Measurements from ENCODE around the gene WNT7A.
"Not testable (repeated sequence)": the region's sequence is repeated elsewhere in the genome, so short reads cannot be mapped to it uniquely, and the experiment has no call there.

Gene WNT7A

DNA sequence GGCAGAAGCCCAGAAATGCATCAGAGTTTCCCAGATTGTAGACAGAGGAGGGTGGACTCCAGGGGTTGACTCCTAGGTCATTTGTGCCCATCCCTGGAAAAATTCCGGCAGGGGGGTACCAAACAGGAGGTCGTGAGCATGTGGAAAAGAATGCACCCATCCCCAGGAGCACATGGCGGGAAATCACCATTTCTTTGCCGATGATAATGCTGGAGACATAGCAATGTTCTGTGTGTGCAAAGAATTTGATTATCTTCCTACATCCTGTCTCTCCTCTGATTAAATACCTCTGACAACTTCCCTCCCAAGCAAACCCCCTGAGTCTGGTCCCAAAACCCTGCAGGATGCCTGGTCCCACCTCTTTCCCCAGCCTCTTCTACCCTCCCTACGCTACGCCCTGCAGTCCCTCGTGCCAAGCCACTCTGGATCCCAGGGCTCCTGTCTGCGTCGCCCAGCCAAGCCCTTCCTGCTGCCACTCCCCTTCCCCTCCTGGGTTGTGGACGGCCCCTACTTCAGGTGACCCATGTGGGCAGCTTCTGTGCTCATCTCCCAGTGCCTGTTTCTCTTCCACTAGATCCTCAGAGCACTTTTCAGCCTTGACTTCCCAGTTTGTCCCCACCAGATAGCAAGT lies 15.8 kb downstream of the WNT7A start:
- Histone ChIP-seq H3K4me3 (ENCODE audit: insufficient read length, low read depth) (no peak overlapping the region), H3K9ac (ENCODE audit: insufficient read length, low read depth) (no peak overlapping the region), H3K36me3 (ENCODE audit: insufficient read depth, insufficient read length, low read length) (no peaks in the 10 kb centered on the region), H3K9me3 (ENCODE audit: insufficient read depth, low read length) (no peaks in the 10 kb centered on the region), H3K4me1 (ENCODE audit: insufficient read depth, insufficient read length) (no peaks in the 10 kb centered on the region), H3K27me3 (ENCODE audit: insufficient read depth, insufficient read length) (peaks cover 11% of the 10 kb centered on the region)
- TF ChIP-seq ZNF274 (IDR thresholded peaks at IDR 0.05; ENCODE audit: low read depth, low read length) (no peak), SUZ12 (IDR thresholded peaks at IDR 0.05; ENCODE audit: extremely low read depth, insufficient read depth, insufficient read length) (no peak), YY1 (IDR thresholded peaks at IDR 0.05; ENCODE audit: insufficient read depth, insufficient read length) (no peak)
- DNase-seq (ENCODE audit: low read depth, low spot score): no peak

DNA sequence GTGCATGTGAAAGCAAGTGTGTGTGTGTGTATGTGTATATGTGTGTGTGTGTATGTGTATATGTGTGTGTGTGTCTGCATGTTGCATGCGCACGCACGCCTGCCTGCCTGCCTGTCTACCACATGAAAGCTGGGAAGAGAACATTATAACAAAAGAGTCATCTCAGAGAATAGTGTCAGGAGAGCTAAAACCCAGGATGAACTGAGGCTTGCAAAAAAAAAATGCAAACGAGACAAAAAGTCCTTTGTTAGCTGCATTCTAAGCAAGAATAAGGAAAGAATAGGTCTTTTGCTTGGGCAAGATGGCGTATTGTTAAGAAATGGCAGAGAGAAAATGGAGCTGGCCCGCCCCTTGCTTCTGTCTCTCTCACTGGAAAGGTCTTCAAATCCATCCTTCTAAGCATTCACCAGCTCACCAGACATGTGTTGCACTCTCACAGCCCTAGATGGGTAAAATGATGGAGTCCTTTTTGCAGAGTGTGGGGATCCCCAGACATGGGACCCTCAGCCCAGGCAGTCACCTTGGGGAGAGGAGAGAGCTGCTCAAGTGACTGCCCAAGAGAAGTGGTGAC lies 16.4 kb downstream of the WNT7A start:
- TF ChIP-seq SUZ12 (IDR thresholded peaks at IDR 0.05; ENCODE audit: extremely low read depth, insufficient read depth, insufficient read length) (no peak), YY1 (IDR thresholded peaks at IDR 0.05; ENCODE audit: insufficient read depth, insufficient read length) (no peak), ZNF274 (IDR thresholded peaks at IDR 0.05; ENCODE audit: low read depth, low read length) (no peak)
- H3K4me3 ChIP-seq (ENCODE audit: insufficient read length, low read depth): no peak overlapping the region
- no peaks in the 10 kb centered on the region for H3K9me3 ChIP-seq (ENCODE audit: insufficient read depth, low read length)
- H3K36me3 ChIP-seq (ENCODE audit: insufficient read depth, insufficient read length, low read length): no peaks in the 10 kb centered on the region
- H3K9ac ChIP-seq (ENCODE audit: insufficient read length, low read depth): no peak overlapping the region
- DNase-seq (ENCODE audit: low read depth, low spot score): no peak
- H3K27me3 ChIP-seq (ENCODE audit: insufficient read depth, insufficient read length): peaks cover 8% of the 10 kb centered on the region
- no peaks in the 10 kb centered on the region for H3K4me1 ChIP-seq (ENCODE audit: insufficient read depth, insufficient read length)

GRCh38 chr3:13861461-13861860 lies 18.4 kb downstream of the WNT7A start:
- no peak overlapping the region for H3K9ac ChIP-seq (ENCODE audit: insufficient read length, low read depth)
- H3K4me1 ChIP-seq (ENCODE audit: insufficient read depth, insufficient read length): no peaks in the 10 kb centered on the region
- no peaks in the 10 kb centered on the region for H3K36me3 ChIP-seq (ENCODE audit: insufficient read depth, insufficient read length, low read length)
- TF ChIP-seq YY1 (IDR thresholded peaks at IDR 0.05; ENCODE audit: insufficient read depth, insufficient read length) (no peak), SUZ12 (IDR thresholded peaks at IDR 0.05; ENCODE audit: extremely low read depth, insufficient read depth, insufficient read length) (no peak), ZNF274 (IDR thresholded peaks at IDR 0.05; ENCODE audit: low read depth, low read length) (no peak)
- no peak overlapping the region for H3K4me3 ChIP-seq (ENCODE audit: insufficient read length, low read depth)
- H3K27me3 ChIP-seq (ENCODE audit: insufficient read depth, insufficient read length): no peaks in the 10 kb centered on the region
- no peak for DNase-seq (ENCODE audit: low read depth, low spot score)
- no peaks in the 10 kb centered on the region for H3K9me3 ChIP-seq (ENCODE audit: insufficient read depth, low read length)

DNA sequence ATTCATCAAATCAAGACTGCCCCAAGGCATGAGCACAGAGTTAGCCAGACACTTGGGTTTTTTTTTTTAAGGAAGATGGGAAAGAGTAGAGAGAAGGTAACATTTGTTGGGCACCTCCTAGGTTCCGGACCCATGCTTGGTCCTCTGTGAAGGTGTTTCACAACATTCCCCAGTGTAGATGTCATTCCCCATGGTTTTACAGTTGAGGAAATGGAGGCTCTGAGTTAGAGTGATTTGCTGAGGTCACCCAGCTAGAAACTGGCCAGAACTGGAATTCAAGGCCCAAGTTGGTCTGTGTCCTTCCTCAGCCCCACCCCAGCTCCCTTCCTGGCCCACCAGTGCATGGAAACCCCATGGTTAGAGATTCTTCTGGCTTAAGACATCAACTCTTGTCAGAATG lies 19.9 kb downstream of the WNT7A start:
- Histone ChIP-seq H3K36me3 (ENCODE audit: insufficient read depth, insufficient read length, low read length) (no peaks in the 10 kb centered on the region), H3K4me1 (ENCODE audit: insufficient read depth, insufficient read length) (no peaks in the 10 kb centered on the region), H3K4me3 (ENCODE audit: insufficient read length, low read depth) (no peak overlapping the region), H3K27me3 (ENCODE audit: insufficient read depth, insufficient read length) (no peaks in the 10 kb centered on the region), H3K9me3 (ENCODE audit: insufficient read depth, low read length) (no peaks in the 10 kb centered on the region), H3K9ac (ENCODE audit: insufficient read length, low read depth) (no peak overlapping the region)
- DNase-seq (ENCODE audit: low read depth, low spot score): no peak
- TF ChIP-seq YY1 (IDR thresholded peaks at IDR 0.05; ENCODE audit: insufficient read depth, insufficient read length) (no peak), ZNF274 (IDR thresholded peaks at IDR 0.05; ENCODE audit: low read depth, low read length) (no peak), SUZ12 (IDR thresholded peaks at IDR 0.05; ENCODE audit: extremely low read depth, insufficient read depth, insufficient read length) (no peak)

DNA sequence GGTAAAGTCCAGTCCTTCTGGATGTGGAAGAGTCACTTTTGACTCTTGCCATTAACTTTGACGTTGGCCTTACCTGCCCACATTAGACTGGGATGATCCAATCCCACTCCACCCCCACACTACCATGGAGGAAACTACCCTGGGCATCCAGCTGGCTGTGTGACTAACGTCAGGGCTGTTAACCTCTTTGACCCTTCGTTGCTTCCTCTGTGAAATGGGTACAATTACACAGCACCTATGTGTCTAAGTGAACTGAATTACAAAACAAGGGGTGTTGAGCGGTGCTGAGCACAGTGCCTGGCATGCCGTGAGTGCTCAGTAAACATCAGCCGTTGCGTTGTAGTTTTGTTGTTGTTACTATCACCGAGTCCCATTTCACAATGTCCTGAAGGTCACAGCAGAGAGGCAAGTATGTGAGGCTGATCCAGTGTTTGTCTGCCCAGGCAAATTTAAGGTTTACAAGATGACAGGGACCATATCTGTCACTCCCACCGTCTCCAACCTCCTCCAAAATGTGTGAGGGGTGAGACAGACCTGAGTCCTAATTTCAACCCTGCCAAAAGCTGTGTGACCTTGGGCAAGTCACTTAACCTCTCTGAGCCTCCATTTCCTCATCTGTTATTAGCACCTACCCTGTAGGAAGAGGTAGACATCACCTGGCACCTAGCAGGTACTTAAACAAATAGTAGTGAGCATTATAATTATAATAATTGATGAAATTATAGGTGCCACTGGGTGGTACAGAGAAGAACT lies 20.9 kb downstream of the WNT7A start:
- TF ChIP-seq SUZ12 (IDR thresholded peaks at IDR 0.05; ENCODE audit: extremely low read depth, insufficient read depth, insufficient read length) (no peak), YY1 (IDR thresholded peaks at IDR 0.05; ENCODE audit: insufficient read depth, insufficient read length) (no peak), ZNF274 (IDR thresholded peaks at IDR 0.05; ENCODE audit: low read depth, low read length) (no peak)
- no peak for DNase-seq (ENCODE audit: low read depth, low spot score)
- Histone ChIP-seq H3K9me3 (ENCODE audit: insufficient read depth, low read length) (no peaks in the 10 kb centered on the region), H3K27me3 (ENCODE audit: insufficient read depth, insufficient read length) (no peaks in the 10 kb centered on the region), H3K4me3 (ENCODE audit: insufficient read length, low read depth) (no peak overlapping the region), H3K36me3 (ENCODE audit: insufficient read depth, insufficient read length, low read length) (no peaks in the 10 kb centered on the region), H3K9ac (ENCODE audit: insufficient read length, low read depth) (no peak overlapping the region), H3K4me1 (ENCODE audit: insufficient read depth, insufficient read length) (no peaks in the 10 kb centered on the region)

DNA sequence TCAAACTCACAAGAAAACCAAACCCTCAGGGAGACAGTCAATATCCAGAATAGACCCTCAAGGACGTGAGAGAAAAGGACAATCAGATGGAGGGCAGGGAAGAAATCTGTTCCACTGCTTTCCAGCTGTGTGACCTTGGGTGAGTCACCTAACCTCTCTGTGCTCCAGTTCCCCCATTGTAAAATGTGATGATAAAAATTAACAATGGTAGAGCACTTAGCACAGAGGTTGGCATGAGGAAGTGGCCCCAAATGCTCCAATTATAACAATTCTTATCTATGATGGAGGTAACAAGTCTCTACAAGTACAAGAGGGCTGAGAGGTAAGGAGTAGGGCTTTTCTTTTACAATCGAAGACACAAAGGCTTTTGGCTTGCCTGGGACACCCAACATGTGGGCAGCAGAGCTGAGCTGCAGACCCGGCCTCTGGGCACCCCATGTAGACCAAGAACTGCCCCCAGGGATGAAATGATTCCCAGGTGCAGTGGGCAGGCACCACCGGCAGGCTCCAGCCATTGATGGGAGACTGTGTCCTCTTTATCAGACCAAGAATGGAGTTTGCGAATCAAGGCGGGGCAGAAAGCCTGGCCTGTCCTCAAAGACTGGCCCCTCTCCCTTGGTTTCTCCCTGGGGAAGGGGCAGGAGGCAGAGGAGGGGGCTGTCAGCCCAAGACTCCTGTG lies 22.0 kb downstream of the WNT7A start:
- TF ChIP-seq YY1 (IDR thresholded peaks at IDR 0.05; ENCODE audit: insufficient read depth, insufficient read length) (no peak), ZNF274 (IDR thresholded peaks at IDR 0.05; ENCODE audit: low read depth, low read length) (no peak)
- no peaks in the 10 kb centered on the region for H3K27me3 ChIP-seq (ENCODE audit: insufficient read depth, insufficient read length)

GRCh38 chr3:13856628-13857027 lies 23.2 kb downstream of the WNT7A start:
- H3K4me3 ChIP-seq (ENCODE audit: insufficient read length, low read depth); H3K36me3 ChIP-seq (ENCODE audit: insufficient read depth, insufficient read length, low read length); H3K27me3 ChIP-seq (ENCODE audit: insufficient read depth, insufficient read length); H3K9me3 ChIP-seq (ENCODE audit: insufficient read depth, low read length); H3K9ac ChIP-seq (ENCODE audit: insufficient read length, low read depth); DNase-seq (ENCODE audit: low read depth, low spot score): not testable (repeated sequence)
- H3K4me1 ChIP-seq (ENCODE audit: insufficient read depth, insufficient read length): peaks cover 15% of the 10 kb centered on the region

More for the DNA sequence above, 22.0 kb downstream of the WNT7A start:
- H3K36me3 ChIP-seq (ENCODE audit: insufficient read depth, insufficient read length, low read length): no peaks in the 10 kb centered on the region
- no peak overlapping the region for H3K4me3 ChIP-seq (ENCODE audit: insufficient read length, low read depth)
- peaks cover 10% of the 10 kb centered on the region for H3K4me1 ChIP-seq (ENCODE audit: insufficient read depth, insufficient read length)
- no peaks in the 10 kb centered on the region for H3K9me3 ChIP-seq (ENCODE audit: insufficient read depth, low read length)
- DNase-seq (ENCODE audit: low read depth, low spot score): no peak
- no peak overlapping the region for H3K9ac ChIP-seq (ENCODE audit: insufficient read length, low read depth)

All from NT2/D1 (cell line).